WTC11 (cell line): ENCODE measurements around the gene MAPK11. TPM values are rescaled to one million over a fixed set of nuclear protein-coding genes. Genes with fewer than 3 reads are reported as not detected.

Source experiments
- ATAC-seq: fragments of 200-7000 bp; cut with Tn5 transposase; 2 replicates; pipeline ENCODE4 v1.10.0; 2021; ENCODE audit warnings: mild to moderate bottlenecking, moderate library complexity
- CTCF ChIA-PET: fragments of 300-600 bp; sonication (Branson Sonifier 250); formaldehyde crosslinking; loops from one replicate; lab custom pipeline; 2021; ENCODE audit warnings: antibody characterized with exemption; lab: Charles Lee
- POLR2A ChIA-PET: fragments of 350-600 bp; sonication (Branson Sonifier 250); formaldehyde crosslinking; loops from one replicate; lab custom pipeline; 2021; ENCODE audit warnings: antibody characterized with exemption; lab: Charles Lee
- DNase-seq: peaks from one replicate; pipeline ENCODE4 v3.0.0; 2021; ENCODE audit warnings: low spot score
- H3K27ac Mint-ChIP-seq: 2 replicates; pipeline ENCODE4 v1.8.0; 2021; ENCODE audit warnings: mixed read lengths
- H3K27me3 Mint-ChIP-seq: 2 replicates; pipeline ENCODE4 v1.8.0; 2021; ENCODE audit warnings: low read depth, mild to moderate bottlenecking, moderate library complexity, mixed read lengths
- H3K36me3 Mint-ChIP-seq: 2 replicates; pipeline ENCODE4 v1.8.0; 2021; ENCODE audit warnings: mixed read lengths
- H3K4me1 Mint-ChIP-seq: 2 replicates; pipeline ENCODE4 v1.8.0; 2022; ENCODE audit warnings: mixed read lengths
- H3K4me3 Mint-ChIP-seq: 2 replicates; pipeline ENCODE4 v1.8.0; 2021; ENCODE audit warnings: mild to moderate bottlenecking, moderate library complexity, mixed read lengths
- H3K9me3 Mint-ChIP-seq: 2 replicates; pipeline ENCODE4 v1.8.0; 2021; ENCODE audit warnings: mixed read lengths
- CREB1 ChIP-seq: sonication (generic); formaldehyde crosslinking; IDR thresholded peaks from 2 replicates; pipeline ENCODE4 v1.8.0; 2023; ENCODE audit warnings: mild to moderate bottlenecking, missing genetic modification reagents
- ERG ChIP-seq: fragments of 250-450 bp; sonication (Bioruptor Pico); IDR thresholded peaks from 2 replicates; pipeline ENCODE4 v1.8.0; 2021; ENCODE audit warnings: mild to moderate bottlenecking
- ETV6 ChIP-seq: sonication (generic); formaldehyde crosslinking; IDR thresholded peaks from 2 replicates; pipeline ENCODE4 v1.8.1; 2022; ENCODE audit warnings: mild to moderate bottlenecking, missing genetic modification reagents
- FOXP1 ChIP-seq: sonication (generic); formaldehyde crosslinking; IDR thresholded peaks from 2 replicates; pipeline ENCODE4 v1.8.0; 2022; ENCODE audit warnings: missing genetic modification reagents, mild to moderate bottlenecking, moderate library complexity, borderline replicate concordance
- FOXP4 ChIP-seq: sonication (generic); formaldehyde crosslinking; IDR thresholded peaks from 2 replicates; pipeline ENCODE4 v1.8.0; 2022; ENCODE audit warnings: mild to moderate bottlenecking, missing genetic modification reagents
- JUN ChIP-seq: sonication (generic); formaldehyde crosslinking; IDR thresholded peaks from 2 replicates; pipeline ENCODE4 v1.8.0; 2023; ENCODE audit warnings: mild to moderate bottlenecking, missing genetic modification reagents
- MAX ChIP-seq: sonication (generic); formaldehyde crosslinking; IDR thresholded peaks from 2 replicates; pipeline ENCODE4 v1.8.0; 2022; ENCODE audit warnings: mild to moderate bottlenecking, missing genetic modification reagents
- NR3C1 ChIP-seq: sonication (generic); formaldehyde crosslinking; conservative IDR thresholded peaks from 2 replicates; pipeline ENCODE4 v1.8.1; 2023; ENCODE audit warnings: low read depth, mild to moderate bottlenecking, missing genetic modification reagents
- PRRX2 ChIP-seq: fragments of 250-450 bp; sonication (Bioruptor Pico); IDR thresholded peaks from 2 replicates; pipeline ENCODE4 v1.8.0; 2021; ENCODE audit warnings: mild to moderate bottlenecking
- RELA ChIP-seq: sonication (generic); formaldehyde crosslinking; IDR thresholded peaks from 2 replicates; pipeline ENCODE4 v1.8.1; 2022; ENCODE audit warnings: missing genetic modification reagents, mild to moderate bottlenecking, borderline replicate concordance
- SOX15 ChIP-seq: fragments of 250-450 bp; sonication (Bioruptor Pico); IDR thresholded peaks from 2 replicates; pipeline ENCODE4 v1.9.0; 2021; ENCODE audit warnings: mild to moderate bottlenecking
- ZNF396 ChIP-seq: fragments of 250-450 bp; sonication (Bioruptor Pico); IDR thresholded peaks from 2 replicates; pipeline ENCODE4 v1.8.0; 2021; ENCODE audit warnings: mild to moderate bottlenecking, moderate library complexity, borderline replicate concordance
- ZNF416 ChIP-seq: fragments of 250-450 bp; sonication (Bioruptor Pico); IDR thresholded peaks from 2 replicates; pipeline ENCODE4 v1.9.0; 2021; ENCODE audit warnings: mild to moderate bottlenecking, inconsistent platforms
- ZNF423 ChIP-seq: fragments of 250-450 bp; sonication (Bioruptor Pico); IDR thresholded peaks from 2 replicates; pipeline ENCODE4 v2.1.2; 2022; ENCODE audit warnings: mild to moderate bottlenecking, moderate library complexity
- total RNA-seq: library from RNA; stranded (reverse); gene quantifications from 3 replicates; pipeline ENCODE4 v1.2.3, GENCODE V29; 2021

Gene MAPK11
- total RNA-seq, 1 experiment from 2014 or later, result 2.3 TPM

GRCh38 chr22:50306753-50307749 is 36.9 kb upstream of the MAPK11 start, which contains the start of gene PLXNB2 (continued):
- TF ChIP-seq PRRX2 (CRISPR knock-in tag), result no peak
- TF ChIP-seq ZNF416 (CRISPR knock-in tag), result no peak

GRCh38 chr22:50305923-50306566 is 35.9 kb upstream of the MAPK11 start:
- CTCF ChIA-PET, result interaction anchor here (1.1 to 2.4 kb wide), 6 partner anchors 10 to 69 kb away, joined by 4 to 10 read pairs (median 6); no protein-coding TSS in a partner anchor
- ATAC-seq (no peak), DNase-seq (no peak)
- TF ChIP-seq RELA (no peak), ZNF423 (CRISPR knock-in tag) (peak; percentile 64)
- Mint-ChIP-seq H3K4me3 (peak overlapping the region; percentile 69), H3K27me3 (peaks cover 6% of the 10 kb centered on the region; the same call in 1 of the 2 replicates), H3K27ac (peak overlapping the region; percentile 60), H3K4me1 (peaks cover 30% of the 10 kb centered on the region), H3K36me3 (no peaks in the 10 kb centered on the region), H3K9me3 (no peaks in the 10 kb centered on the region)
- POLR2A ChIA-PET, result interaction anchor here (2.2 kb wide), 1 partner anchor 13 kb away, joined by 10 read pairs; no protein-coding TSS in a partner anchor

GRCh38 chr22:50305393-50305922 is 35.3 kb upstream of the MAPK11 start:
- Mint-ChIP-seq H3K4me3 (peak overlapping the region; percentile 69; the same call in 1 of the 2 replicates), H3K27ac (no peak overlapping the region), H3K27me3 (peaks cover 6% of the 10 kb centered on the region; the same call in 1 of the 2 replicates), H3K36me3 (no peaks in the 10 kb centered on the region)
- DNase-seq, result no peak
- CTCF ChIA-PET, result interaction anchor here (0.5 to 2.4 kb wide), 6 partner anchors 11 to 189 kb away, joined by 3 to 10 read pairs (median 6); partner anchors contain the start of gene HDAC10
- TF ChIP-seq FOXP1 (CRISPR knock-in tag) (no peak), SOX15 (CRISPR knock-in tag) (no peak), ERG (CRISPR knock-in tag) (no peak), FOXP4 (CRISPR knock-in tag) (no peak), MAX (CRISPR knock-in tag) (no peak), ZNF396 (CRISPR knock-in tag) (no peak), ETV6 (CRISPR knock-in tag) (no peak), ZNF423 (CRISPR knock-in tag) (no peak), JUN (CRISPR knock-in tag) (no peak), NR3C1 (no peak), CREB1 (no peak)
- TF ChIP-seq, all 79 proteins: peak for 0
- H3K4me1 Mint-ChIP-seq, result peaks cover 33% of the 10 kb centered on the region
- POLR2A ChIA-PET, result interaction anchor here (1.9 kb wide), 1 partner anchor 11 kb away, joined by 6 read pairs; no protein-coding TSS in a partner anchor
- H3K9me3 Mint-ChIP-seq, result no peaks in the 10 kb centered on the region
- ATAC-seq, result no peak
